Neuron (in vitro differentiated cells): ENCODE measurements around the gene PKP1.

Experiments
- H2AFZ ChIP-seq: one replicate; pipeline ENCODE4 v1.6.1; 2013; ENCODE audit warnings: low read depth, mild to moderate bottlenecking, inconsistent platforms, low read length, moderate library complexity
- H3K27me3 ChIP-seq: one replicate; pipeline ENCODE4 v1.6.1; 2013; ENCODE audit warnings: low read length; ENCODE audit not compliant: insufficient read depth
- H3K36me3 ChIP-seq: one replicate; pipeline ENCODE4 v1.6.1; 2013; ENCODE audit warnings: low read length; ENCODE audit not compliant: insufficient read depth
- H3K4me1 ChIP-seq: one replicate; pipeline ENCODE4 v1.6.1; 2013; ENCODE audit warnings: low read length; ENCODE audit not compliant: insufficient read depth
- H3K4me3 ChIP-seq: 2 replicates; pipeline ENCODE4 v1.5.1; 2013; ENCODE audit warnings: mild to moderate bottlenecking, low read length, moderate library complexity
- H3K9me3 ChIP-seq: one replicate; pipeline ENCODE4 v1.6.1; 2013; ENCODE audit warnings: low read length

The PKP1 gene

DNA sequence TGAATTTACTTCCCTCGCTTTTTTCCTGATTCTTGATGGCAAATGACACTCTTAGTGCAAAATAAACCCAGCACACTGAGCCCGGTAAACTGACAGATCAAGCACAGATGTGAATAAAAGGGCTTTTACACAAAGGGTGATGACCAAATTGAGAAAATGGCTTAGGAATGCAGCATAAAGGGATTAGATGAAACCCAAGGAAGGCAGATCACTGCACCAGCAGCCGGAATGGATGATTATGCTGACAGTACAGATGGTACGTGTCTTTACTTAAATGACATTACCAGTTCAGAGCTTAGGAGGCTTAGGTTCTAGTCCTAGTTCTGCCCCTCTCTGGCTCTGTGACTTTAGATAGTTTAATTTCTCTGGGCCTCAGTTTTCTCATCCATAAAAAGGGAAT, 12.0 kb downstream of the PKP1 start:
- no peaks in the 10 kb centered on the region for H3K9me3 ChIP-seq
- no peak overlapping the region for H3K4me3 ChIP-seq
- H3K27me3 ChIP-seq, result no peaks in the 10 kb centered on the region
- no peak overlapping the region for H2AFZ ChIP-seq
- H3K4me1 ChIP-seq, result peaks cover 9% of the 10 kb centered on the region
- no peaks in the 10 kb centered on the region for H3K36me3 ChIP-seq

DNA sequence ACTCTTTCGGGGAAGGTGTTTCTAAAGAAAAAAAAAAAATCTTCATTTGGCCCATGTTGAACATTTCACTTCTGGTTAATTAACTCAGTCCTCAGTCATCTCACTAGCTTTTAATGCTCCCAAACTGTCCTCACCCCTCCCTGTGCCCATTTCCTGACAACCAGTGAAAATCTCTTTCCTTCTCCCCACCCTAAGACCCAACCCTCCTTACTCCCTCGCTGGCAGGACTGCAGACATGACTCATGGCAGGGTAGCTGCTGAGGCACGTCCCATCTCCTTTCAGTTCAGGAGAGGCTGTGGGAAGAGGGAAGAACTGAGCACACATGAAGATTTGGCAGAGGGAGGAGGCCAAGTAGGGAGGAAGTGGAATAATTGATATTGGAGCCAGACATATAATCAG, 12.6 kb downstream of the PKP1 start:
- Histone ChIP-seq H3K4me1 (peaks cover 9% of the 10 kb centered on the region), H3K4me3 (no peak overlapping the region), H3K9me3 (no peaks in the 10 kb centered on the region), H3K27me3 (no peaks in the 10 kb centered on the region), H3K36me3 (no peaks in the 10 kb centered on the region), H2AFZ (no peak overlapping the region)

DNA sequence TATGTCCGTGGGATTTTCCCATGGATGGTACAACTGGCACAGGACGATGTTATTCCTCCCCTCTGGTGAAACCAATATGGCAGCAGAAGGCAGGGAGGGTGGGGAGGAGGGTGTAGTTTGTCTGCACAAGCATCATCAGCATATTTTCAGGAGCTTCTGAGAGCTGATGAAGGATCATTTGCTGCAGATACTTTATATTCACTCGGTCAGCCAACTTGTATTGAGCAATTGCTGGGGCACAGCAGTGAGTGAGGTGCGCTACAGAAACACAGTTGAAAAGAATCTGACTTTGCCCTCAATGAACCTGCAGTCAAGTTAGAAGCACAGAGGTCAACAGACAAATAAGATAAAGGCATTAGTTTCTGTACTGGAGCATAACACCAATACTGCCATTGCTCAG, 13.0 kb downstream of the PKP1 start:
- no peaks in the 10 kb centered on the region for H3K36me3 ChIP-seq
- no peak overlapping the region for H3K4me3 ChIP-seq
- H3K4me1 ChIP-seq, result peaks cover 9% of the 10 kb centered on the region
- H3K27me3 ChIP-seq, result no peaks in the 10 kb centered on the region
- H3K9me3 ChIP-seq, result no peaks in the 10 kb centered on the region
- H2AFZ ChIP-seq, result no peak overlapping the region

DNA sequence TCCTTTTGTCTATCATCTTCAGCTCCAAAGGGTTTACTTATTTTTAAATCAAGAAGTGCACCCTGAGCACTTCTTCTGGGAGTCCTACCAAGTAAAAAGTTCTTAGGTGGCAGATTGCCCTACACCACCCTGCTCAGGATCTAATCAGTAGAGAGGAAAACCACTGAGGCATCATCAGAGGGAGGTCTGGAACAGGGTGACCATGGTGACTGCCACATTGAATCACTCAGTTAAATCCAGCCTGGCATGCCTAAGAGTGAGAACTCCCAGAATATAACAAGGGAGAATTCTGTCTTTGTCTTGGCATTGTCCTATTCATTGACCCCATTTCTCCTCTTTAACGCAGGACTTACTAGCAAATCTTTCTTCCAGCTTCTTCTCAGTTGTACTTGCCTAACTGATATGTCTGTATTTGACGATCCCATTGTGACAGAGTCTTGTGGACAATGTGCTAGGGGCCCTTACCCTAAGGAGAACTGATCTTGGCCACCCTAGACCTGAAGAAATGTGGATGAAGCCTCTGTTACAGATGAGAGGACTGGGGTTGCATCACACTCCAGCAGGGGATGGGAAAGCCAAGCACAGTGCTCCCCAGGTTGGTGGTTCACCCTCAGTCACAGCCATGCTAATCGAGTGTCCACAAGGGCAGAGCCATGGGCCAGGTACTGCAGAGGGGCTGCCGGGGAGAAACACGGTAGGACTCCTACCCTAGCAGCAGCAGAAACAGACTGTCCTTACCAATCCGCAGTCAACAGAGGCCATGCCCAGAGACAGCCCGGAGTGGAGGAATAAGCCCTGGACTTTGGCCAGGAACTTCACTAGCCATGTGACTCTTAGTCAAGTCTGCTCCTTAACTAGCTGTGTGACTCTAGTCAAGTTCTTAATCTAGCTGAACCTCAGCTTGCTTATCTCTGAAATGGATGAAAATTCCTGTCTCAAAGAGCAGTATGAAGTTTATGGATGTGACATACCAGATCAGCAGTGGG, 15.4 kb downstream of the PKP1 start:
- no peak overlapping the region for H3K4me3 ChIP-seq
- no peaks in the 10 kb centered on the region for H3K9me3 ChIP-seq
- no peaks in the 10 kb centered on the region for H3K27me3 ChIP-seq
- no peak overlapping the region for H2AFZ ChIP-seq
- H3K36me3 ChIP-seq, result no peaks in the 10 kb centered on the region
- H3K4me1 ChIP-seq, result peaks cover 9% of the 10 kb centered on the region

DNA sequence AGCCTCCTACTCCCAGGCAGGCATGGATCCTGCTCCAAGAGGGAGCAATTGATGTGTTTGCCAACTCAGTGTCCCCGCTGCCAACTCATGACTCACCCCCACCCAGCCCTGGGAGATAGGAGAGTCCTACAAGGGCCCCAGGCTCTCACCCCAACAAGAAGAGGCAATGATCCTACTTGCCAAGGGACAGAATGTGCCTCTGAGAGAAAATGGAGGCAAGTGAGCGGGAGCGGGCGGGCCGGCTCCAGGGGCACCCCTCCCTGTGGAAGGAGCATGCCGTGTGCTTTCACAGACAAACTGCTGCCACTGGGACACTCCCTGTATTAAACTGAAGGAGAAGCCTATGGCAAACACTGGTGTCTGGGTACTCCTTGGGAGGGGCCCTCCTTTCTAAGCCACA, 16.7 kb downstream of the PKP1 start:
- no peaks in the 10 kb centered on the region for H3K36me3 ChIP-seq
- no peaks in the 10 kb centered on the region for H3K9me3 ChIP-seq
- H3K4me1 ChIP-seq, result peaks cover 4% of the 10 kb centered on the region
- H2AFZ ChIP-seq, result no peak overlapping the region
- H3K27me3 ChIP-seq, result peaks cover 3% of the 10 kb centered on the region
- no peak overlapping the region for H3K4me3 ChIP-seq

DNA sequence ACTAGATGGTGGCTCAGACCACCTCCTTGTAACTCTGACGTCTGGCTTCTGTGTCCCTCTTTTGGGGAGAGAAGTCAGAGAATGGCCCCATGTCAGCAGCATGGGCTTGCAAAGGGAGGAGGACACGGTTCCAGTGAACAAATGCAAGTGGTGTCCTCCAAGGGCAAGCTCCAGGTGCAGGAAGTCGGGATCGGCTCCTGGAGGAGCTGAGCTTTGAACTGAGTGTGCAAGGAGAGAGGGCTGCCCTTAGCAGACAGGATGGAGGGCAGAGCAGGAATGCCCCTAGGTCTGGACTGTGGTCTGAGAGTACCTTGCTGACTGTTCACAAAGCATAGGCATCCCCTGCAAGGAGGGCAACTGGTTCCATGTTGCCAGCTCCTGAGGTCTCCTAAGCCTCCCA, 17.3 kb downstream of the PKP1 start:
- H2AFZ ChIP-seq, result no peak overlapping the region
- H3K9me3 ChIP-seq, result no peaks in the 10 kb centered on the region
- H3K4me3 ChIP-seq, result no peak overlapping the region
- H3K4me1 ChIP-seq, result no peaks in the 10 kb centered on the region
- peaks cover 3% of the 10 kb centered on the region for H3K27me3 ChIP-seq
- H3K36me3 ChIP-seq, result no peaks in the 10 kb centered on the region

DNA sequence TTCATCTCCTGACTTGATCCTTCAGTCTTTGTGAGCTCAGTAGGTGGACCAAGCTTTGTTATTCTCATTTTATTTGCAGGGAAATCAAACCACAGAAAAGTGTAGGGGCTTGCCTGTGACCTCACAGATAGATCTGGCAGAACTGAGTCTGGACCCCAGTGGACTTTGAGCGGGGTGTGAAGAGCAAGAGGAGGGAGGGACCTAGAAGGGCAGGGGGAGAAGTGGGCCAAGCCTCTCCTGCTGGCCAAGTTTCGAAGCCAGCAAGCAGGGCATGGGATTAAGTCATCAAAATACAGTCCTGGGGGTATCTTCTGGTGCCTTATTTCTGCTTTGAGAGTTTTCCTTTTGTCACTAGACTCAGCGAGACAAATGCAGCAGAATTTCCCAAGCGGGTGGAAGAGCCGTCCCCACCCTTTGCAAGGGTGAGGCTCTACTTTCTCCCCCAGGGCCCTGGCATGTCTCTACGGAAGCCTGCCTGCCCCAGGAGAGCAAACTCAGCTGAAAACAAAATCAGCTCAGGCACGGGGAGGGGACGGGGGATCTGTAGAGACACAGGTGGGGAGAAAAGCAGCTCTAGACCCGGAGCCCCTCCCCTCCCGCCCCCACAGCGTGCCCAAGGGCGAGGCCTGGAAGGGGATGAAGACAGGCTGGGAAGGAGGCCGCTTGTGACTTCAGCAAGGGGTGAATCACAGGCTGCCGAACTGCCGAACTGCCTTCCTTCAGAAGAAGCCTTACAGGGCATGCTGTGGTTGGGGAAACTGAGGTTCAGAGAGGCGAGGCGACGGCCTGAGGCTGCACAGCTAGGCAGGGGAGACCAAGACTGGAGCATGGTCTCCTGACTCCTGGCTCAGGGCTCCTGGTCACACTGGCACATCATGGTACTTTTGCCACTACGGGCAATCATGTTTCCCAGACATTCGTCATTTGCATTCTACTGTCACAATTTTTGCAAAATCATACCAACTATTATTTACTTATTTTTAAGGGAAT, 19.2 kb downstream of the PKP1 start:
- Histone ChIP-seq H2AFZ (no peak overlapping the region), H3K27me3 (peaks cover 8% of the 10 kb centered on the region), H3K36me3 (no peaks in the 10 kb centered on the region), H3K4me3 (no peak overlapping the region), H3K9me3 (no peaks in the 10 kb centered on the region), H3K4me1 (no peaks in the 10 kb centered on the region)

DNA sequence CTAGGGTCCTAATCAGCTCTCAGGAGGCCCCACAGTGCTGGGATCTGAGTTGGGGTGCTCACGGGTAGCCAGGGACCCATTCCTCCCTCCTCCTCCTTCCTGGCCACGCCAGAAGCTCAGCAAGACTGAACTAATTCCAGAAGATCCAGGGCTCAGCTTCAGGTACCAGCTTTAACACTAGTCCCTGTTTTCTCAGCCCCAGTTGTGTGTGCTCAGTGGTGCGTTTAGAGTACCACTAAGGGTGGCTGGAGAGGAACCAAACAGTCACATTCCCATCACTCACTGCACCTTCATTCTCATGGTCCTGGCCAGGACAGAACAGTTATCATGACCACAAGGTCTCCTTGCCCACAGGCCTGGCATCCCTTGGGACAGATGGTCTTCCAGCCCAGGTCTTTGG, 20.8 kb downstream of the PKP1 start:
- peaks cover 15% of the 10 kb centered on the region for H3K27me3 ChIP-seq
- no peak overlapping the region for H2AFZ ChIP-seq
- H3K9me3 ChIP-seq, result no peaks in the 10 kb centered on the region

DNA sequence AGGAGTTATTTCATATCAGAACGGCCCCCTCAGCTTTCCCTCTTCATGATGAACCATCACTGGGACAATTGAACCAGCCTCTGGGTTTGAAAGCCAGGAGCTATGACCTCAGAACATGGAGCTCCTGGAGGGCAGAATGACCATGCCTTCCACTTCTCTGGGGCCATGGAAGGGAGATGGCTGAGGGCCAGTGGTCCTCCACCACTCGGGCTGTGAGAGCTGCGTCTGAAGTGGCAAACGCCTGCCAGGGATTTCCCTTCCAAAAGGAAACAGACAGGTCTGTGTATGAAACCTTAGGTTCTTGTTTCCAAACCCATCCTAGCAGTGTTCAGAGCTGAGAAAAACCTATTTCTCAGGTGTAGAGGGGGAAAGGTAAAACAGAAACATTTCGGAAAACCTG, 22.5 kb downstream of the PKP1 start:
- Histone ChIP-seq H3K9me3 (no peaks in the 10 kb centered on the region), H3K27me3 (peaks cover 21% of the 10 kb centered on the region), H3K36me3 (no peaks in the 10 kb centered on the region), H3K4me1 (peaks cover 8% of the 10 kb centered on the region), H2AFZ (no peak overlapping the region), H3K4me3 (no peak overlapping the region)

More for the DNA sequence above, 20.8 kb downstream of the PKP1 start:
- Histone ChIP-seq H3K4me1 (peaks cover 2% of the 10 kb centered on the region), H3K4me3 (no peak overlapping the region), H3K36me3 (no peaks in the 10 kb centered on the region)

DNA sequence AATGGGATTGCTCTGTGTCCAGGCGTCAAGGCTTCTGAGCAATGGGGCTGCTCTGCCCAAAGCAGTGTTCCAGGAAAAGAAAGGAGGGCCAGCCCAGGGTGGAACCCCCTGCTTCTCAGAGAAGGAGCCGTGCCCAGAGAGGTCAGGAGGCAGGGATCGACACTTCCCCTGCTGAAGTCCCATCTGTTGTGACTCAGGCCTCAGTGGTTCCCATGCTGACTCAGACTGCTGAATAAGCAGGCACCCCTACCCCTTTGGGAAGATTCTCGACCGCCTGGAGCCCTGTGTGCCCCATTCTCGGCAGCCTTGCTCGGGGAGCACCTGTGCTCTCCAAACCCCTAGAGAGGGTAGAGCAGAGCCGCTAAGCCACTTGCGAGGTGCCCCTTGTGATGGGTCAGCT, 23.9 kb downstream of the PKP1 start:
- Histone ChIP-seq H3K27me3 (peaks cover 31% of the 10 kb centered on the region), H3K36me3 (no peaks in the 10 kb centered on the region), H3K4me1 (peaks cover 8% of the 10 kb centered on the region), H3K9me3 (no peaks in the 10 kb centered on the region), H2AFZ (no peak overlapping the region), H3K4me3 (no peak overlapping the region)

DNA sequence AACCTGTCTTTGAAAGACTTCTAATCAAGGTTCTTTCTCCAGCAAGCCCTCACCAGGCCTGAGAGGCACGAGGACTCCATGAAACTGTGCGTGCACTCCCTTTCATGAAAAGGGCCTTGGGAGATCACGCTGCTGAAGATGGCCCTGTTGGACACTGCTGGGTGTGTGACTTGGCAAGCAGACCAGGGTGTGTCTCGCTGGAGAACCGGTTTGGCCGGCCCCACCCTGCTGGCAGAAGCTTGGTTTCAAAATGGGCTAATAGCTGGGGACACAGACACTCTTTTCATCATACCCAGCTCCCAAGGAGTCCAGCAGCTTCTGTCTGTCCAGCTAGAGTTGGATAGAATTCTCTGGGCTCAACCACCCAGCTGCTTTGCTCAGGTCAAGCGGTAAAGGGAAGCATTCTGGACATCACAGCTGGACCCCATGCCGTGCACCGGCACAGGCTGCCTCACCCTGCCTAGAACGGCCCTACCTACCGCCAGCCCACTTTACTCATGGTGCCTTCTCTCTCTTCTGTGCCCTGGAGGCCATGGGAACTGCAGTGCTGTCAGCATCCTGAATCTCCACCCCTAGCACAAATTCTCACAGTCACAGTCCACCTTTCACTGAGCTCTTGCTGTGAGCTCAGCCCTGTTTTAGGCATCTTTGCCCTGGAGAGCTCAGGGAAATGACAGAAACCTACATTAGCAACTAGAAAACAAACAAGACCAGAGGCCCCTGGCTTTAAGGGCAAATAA, 24.6 kb downstream of the PKP1 start:
- H3K4me3 ChIP-seq, result no peak overlapping the region
- H3K4me1 ChIP-seq, result peaks cover 8% of the 10 kb centered on the region
- H3K27me3 ChIP-seq, result peaks cover 31% of the 10 kb centered on the region
- no peaks in the 10 kb centered on the region for H3K36me3 ChIP-seq
- H2AFZ ChIP-seq, result no peak overlapping the region
- no peaks in the 10 kb centered on the region for H3K9me3 ChIP-seq

DNA sequence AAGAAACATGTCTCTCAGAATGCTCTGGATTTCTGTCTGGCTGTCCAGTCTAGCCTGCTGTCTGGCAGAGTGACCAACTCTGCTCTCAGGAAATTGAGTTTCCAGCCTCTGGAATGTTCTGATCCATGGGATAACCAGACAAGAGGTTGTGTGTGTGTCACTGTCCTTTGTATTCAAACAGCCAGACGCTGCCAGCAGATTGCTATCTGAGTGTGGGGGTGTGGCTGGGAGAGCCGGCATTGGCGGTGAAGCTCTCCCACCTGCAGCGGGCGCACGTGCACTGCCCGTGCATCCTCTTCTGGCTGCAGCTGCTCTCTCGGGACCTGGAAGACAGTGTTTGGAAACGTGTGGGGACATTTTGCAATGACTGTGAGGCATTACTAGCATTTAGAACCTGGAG, 26.1 kb downstream of the PKP1 start:
- H3K4me1 ChIP-seq, result peaks cover 8% of the 10 kb centered on the region
- no peak overlapping the region for H2AFZ ChIP-seq
- peaks cover 28% of the 10 kb centered on the region for H3K27me3 ChIP-seq
- H3K9me3 ChIP-seq, result no peaks in the 10 kb centered on the region
- no peak overlapping the region for H3K4me3 ChIP-seq
- no peaks in the 10 kb centered on the region for H3K36me3 ChIP-seq
